Posterior cingulate gyrus (tissue), 11 donors: ENCODE results near the gene ESRRG.
"Not testable (repeated sequence)": the region's sequence is repeated elsewhere in the genome, so short reads cannot be mapped to it uniquely, and the experiment has no call there.

Source experiments
- DNase-seq, 10 donors: peaks; one replicate each; pipeline versions ENCODE4 v3.0.0 to v3.0.0-alpha.2; 2020 to 2021; ENCODE audit warnings: mixed read lengths in 3 of 10
- intact Hi-C: fragments of 100-400 bp; cut with DNase I; formaldehyde crosslinking; loops from one replicate; pipeline ENCODE4 v1.15.1; 2023

The ESRRG gene

DNA sequence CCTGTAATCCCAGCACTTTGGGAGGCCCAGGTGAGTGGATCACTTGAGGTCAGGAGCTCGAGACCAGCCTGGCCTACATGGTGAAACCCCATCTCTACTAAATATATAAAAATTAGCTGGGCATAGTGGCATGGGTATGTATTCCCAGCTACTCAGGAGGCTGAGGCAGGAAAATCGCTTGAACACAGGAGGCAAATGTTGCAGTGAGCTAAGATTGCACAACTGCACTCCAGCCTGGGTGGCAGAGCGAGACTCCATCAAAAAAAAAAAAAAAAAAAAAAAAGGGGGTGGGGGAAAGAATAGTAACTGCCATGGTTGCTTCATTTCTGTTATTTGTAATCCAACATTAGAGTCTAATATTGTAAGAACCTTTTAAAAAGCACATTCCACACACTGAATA, 193.4 kb downstream of the ESRRG start:
- intact Hi-C loops: not testable (repeated sequence)

DNA sequence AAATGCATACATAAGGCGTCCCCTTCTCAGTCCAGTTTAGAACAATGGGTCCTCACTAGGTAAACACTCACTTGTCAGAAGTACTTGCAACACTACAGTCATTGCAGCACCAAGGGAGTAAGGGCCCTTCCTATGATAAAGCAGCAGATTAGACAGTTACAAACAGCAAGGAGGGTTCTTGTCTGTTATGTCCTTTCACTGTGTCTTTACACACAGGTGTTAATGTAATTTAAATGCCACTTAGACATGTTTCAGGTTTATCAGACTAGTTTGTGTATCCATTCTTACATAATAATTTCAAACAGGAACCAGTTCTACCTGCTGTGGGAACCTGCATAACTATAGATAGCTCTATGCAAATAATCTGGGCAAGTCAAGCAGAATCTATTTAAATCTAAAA, 194.4 kb downstream of the ESRRG start:
- intact Hi-C loops: no loop called here
- DNase-seq: no peak

More for the DNA sequence above, 193.4 kb downstream of the ESRRG start:
- not testable (repeated sequence) for DNase-seq

DNA sequence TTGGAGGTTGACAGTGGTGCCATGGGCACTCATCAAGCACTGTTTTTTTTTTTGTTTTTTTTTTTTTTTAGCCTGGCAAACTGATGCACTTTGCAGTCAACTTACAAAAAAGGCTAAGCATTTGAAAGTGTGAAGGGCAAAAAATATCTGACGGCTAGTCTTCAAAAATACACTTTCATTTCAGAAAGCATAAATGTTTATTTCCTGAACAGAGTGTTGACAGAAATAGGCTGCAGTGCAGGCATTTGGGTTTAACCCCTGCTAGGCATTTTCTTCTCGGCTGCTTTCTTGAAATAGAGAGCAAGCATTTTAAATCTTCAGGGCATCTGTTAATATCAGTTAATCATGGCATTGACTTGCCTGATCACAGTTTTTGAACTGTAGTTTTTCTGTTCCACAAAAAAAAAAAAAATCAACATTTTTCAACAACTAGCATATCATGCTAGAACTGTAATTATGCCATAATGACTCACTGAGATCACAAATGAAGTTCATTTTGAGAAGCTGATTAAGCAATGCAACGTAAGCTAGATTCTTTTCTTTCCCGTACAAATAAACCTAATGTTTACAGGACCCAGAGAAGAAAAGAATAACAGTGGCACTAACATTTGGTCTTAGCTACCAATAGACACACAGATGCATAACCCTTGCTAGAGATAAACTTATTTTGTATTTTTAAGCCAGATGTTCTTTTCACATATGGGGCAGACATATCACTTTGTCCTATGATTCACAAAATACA, 199.6 kb downstream of the ESRRG start:
- intact Hi-C loops: no loop called here
- no peak for DNase-seq

DNA sequence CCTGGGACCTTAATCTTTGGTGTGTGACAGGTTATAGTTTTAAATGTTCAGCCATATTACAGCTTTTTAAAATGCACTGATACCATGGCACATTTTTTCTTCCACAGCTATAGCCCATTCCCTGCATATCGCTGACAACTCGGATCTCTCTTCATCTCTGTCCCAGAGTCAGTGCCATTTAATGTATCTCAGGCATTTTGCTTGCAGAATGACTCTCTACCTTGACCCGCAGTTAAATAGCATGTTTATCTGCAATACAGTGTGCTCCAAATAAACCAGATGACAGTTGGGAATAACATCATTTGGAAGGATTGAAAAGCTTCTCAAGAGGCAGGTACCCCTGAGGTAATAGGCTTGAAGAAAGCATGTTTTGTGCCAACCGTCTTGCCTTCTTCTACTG, 200.2 kb downstream of the ESRRG start:
- intact Hi-C loops: no loop called here

DNA sequence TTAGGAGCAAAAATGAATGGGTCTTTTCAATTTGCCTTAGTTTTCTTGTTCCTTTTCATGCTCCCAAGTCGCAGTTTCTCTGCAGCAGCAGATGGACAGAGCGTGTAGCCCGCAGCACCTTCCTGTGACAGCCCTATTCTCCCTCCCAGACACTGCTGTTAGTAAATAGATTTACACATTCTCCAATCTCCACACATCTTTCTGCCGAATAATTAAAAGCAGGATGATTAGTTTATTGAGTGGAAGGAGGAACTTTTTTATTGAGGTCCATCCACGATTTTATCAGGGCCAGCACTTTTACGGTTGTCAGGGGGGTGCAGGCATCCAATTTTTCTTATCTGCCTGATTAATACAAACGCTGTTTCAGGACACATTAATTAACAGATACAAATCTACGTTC, 201.8 kb downstream of the ESRRG start:
- intact Hi-C loops: no loop called here
- DNase-seq: no peak

More for the DNA sequence above, 200.2 kb downstream of the ESRRG start:
- no peak for DNase-seq

DNA sequence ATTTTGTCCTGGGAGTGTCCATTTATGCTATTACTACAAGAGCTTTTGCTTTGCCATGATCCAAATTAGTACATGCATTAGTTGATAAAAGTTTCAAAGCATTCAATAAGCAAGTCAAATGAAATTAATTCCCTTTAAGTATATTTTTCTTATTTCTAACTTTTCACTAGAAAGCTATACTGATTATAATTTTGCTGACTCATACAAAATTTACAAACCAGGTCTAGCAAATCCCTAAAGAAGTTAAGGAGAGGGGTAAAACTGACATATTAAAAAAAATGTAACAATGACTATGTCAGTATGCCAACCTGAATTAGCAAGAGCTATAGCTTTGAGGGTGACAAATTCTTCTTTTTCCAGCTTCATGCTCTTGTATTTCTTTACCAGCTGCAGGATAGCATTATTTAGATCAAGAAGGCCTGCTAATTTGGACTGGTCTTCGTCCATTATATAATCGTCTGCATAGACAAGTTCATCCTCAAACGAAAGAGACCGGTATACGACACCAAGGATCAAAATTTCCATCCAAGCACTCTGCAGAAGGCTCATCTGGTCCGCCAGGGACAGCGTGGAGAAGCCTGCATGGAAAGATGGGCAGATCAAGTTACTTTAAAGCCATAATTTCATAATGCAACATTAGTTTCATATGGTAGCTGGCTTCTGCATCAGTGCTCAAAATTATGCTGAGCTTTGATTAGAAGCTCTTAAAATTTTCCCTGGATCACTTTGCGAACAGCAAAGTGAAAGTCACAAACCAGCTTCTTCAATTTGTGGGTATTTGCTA, 204.2 kb downstream of the ESRRG start:
- intact Hi-C loops: no loop called here

DNA sequence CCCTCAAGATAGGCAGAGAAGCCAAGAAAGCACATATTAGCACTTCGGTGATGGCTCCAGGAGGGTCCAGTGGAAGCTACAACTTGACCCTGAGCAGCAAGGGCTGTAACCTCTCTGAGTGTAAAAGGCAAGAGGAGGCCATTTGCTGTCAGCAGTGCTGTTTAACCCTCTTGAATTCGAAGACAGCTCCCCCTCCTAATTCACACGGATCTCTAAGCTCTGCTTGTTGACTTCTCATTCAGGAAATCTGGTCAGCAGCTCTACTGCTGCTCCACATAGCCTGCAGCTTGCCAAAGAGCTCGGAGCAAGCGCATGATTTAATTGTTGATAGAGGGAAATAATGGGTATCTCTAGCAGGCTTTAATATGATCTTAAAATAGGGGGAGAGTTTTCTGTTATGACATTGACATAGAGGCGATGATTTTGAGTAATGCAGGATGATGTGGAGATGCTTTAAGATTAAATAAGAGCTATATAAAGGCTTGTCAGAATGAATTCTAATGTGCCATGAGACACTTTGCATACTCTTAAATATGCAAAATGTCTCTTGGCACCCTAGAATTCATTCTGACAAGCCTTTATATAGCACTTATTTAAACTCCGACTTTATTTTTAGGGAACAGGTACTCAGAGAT, 220.6 kb downstream of the ESRRG start:
- no peak for DNase-seq
- intact Hi-C loops: no loop called here

More for the DNA sequence above, 204.2 kb downstream of the ESRRG start:
- no peak for DNase-seq

DNA sequence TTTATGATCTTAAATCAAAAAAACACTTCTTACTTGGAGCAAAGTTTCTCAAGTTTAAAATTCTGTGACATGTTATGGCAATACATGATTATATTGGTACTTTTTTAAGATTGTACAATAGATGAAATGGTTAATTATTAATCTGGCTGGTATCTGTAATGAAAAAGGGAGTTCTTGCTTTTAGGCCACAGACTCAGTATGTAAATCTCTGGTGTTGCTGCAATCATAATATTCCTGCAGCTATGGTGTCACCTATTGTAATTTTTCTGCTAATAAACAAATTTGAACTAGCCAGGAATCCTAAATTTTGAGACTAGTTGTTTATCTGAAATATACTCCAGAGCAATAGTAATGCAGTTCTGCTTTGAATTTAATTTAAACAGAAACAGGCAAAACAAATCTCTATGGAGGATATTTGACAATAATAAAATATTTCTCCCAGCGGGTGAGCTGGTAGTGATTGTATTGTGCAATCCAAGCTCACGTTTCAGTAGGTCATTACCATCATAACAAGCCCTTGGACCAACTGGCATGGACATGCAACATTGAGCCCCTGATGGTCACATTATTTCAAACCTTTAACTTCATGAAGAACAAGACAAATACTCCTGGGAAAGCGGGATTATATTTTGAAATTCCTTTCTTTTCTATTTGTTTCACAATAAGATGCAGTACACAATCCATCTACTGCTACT, 222.8 kb downstream of the ESRRG start:
- no peak for DNase-seq
- intact Hi-C loops: no loop called here

DNA sequence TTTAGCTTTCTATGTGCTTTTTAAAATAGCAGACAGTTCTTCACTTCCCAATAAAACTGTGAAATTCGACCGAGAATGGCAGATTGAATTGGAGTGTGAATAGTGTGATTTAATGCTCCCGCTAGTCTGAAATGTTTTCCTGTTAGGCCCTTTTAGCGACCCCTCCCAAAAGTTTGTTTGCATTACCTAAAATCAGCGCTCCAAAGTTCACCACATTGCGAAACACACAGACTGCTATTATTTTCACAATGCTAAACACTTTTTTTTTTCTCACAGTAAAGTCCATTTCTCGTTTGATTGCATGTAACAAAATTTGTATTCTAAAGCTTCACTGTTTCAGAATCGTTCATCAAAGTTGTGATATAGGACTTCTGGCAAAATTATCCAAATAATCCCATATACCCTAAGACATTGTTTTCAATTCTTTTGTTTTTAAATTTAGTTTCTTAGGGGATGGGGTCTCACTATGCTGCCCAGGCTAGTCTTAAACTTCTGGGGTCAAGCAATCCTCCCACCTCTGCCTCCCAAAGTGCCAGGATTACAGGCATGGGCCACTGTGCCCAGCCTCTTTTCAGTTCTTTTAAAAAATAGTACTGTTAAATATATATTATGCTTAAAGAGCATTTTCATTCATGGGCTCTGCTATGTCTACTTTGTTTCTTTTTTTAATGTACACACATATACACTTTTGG, 223.5 kb downstream of the ESRRG start:
- intact Hi-C loops: no loop called here

DNA sequence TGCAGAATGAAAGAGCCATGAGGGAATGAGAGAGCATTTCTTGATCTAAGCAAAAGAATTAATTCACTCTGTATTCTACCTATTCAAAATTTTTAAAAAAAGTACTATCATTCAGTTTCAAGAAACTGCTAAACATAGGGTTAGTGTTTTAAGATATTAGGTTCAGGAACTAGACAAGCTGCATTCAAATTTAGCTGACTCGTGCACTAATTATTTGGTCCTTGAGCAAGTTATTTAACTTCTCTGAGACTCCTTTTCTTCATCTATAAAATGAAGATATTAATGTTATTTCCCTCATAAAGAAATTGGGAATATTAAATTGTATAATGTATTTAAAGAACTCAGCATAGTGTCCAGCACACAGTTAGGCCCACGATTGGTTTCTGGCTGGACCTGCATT, 225.0 kb downstream of the ESRRG start:
- intact Hi-C loops: no loop called here
- no peak for DNase-seq

More for the DNA sequence above, 223.5 kb downstream of the ESRRG start:
- DNase-seq: no peak

DNA sequence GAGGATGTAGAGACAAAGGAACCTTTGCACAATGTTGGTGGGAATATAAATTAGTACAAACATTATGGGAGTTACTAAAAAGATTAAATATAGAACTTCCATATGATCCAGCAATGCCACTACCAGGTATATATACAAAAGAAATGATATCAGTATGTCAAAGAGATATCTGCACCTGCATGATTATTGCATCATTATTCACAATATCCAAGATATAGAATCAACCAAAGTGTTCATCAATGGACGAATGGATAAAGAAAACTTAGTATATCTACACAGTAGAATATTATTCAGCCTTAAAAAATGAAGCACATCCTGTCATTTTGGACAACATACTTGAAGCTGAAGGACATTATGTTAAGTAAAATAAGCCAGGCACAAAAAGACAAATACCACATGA, 238.2 kb downstream of the ESRRG start:
- DNase-seq: no peak
- intact Hi-C loops: no loop called here

DNA sequence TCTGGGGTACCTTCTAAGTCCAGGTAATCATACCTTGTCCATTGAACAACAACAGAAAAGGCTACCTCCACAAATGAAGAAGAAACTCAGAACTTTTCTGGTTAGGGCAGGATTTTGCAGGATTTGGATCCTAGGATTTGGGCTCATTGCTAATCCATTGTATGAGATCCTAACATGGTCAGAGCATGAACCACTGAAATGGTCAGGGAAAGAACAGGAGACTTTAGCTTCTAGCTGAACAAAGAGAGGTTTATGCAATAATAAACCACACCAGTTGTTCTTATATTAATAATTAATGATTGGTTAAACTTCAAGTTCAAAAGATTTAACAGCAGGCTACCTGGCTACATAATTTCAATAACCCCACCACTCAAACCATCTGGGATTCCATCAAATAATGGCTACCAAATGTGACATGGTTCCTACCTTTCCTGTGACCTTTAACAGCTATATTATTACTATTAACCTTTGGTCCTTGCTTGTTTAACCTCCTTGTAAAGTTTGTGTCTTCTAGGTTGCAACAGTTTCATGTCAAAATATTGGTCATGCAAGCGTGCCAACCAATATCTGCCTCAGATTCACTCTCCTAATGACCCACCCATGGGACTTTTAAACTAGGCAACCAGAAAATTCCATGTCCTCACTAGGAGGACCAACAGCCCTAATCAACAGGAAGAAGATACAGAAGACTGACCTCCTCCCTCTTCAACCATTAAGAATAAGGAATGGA, 239.4 kb downstream of the ESRRG start:
- intact Hi-C loops: no loop called here
- DNase-seq: no peak

DNA sequence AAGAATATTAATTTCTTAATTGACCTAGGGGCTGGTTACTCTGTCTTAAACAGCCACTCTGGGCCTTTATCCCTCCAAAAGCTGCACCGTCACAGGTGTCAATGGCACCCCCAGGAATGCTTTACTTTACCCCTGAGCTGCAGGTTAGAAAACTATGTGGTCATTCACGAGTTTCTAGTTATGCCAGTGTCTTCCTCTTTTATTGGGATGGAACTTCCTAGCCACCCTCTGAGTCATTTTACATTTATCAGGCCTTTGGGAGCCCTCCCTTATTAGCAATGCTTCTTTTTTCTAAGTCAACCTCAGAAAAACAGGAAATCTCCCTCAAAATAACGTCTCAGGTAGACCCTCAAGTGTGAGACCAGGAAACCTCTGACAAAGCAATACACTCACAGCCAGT, 240.6 kb downstream of the ESRRG start:
- intact Hi-C loops: no loop called here

DNA sequence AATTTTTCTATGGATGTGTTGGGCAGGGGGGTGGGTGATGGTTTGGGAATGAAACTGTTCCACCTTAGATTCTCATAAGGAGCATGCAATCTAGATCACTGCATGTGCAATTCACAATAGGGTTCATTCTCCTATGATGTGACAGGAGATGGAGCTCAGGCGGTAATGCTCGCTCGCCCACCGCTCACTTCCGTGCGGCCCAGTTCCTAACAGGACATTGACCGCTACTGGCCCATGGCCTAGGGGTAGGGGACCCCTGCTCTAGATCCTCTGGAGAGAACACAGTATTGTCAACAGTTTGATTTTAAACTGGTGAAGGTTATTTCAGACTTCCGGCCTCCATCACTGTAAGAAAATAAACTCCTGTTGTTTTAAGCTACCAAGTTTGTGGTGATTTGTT, 245.0 kb downstream of the ESRRG start:
- intact Hi-C loops: no loop called here
- peak in 1 of 10 donors; percentile 67 for DNase-seq

More for the DNA sequence above, 240.6 kb downstream of the ESRRG start:
- no peak for DNase-seq

DNA sequence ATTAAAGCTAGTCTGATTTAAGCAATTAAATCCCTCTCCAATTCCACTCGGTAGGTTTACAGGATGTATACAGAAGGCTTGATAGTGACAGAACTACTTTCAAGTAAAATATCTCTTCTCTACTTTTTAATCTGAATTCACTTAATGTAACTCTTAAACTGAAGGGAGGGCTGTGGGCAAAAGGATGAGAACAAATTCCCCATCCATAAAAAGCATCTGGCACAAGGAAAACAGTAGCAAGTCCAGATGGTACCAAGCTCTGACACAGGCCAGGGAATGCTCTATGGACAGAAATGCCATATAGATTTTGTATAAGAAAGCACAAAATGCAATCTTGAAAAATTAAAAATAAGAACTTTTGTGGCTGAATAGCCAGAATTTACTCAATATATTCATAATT, 246.9 kb downstream of the ESRRG start:
- intact Hi-C loops: no loop called here
- no peak for DNase-seq

DNA sequence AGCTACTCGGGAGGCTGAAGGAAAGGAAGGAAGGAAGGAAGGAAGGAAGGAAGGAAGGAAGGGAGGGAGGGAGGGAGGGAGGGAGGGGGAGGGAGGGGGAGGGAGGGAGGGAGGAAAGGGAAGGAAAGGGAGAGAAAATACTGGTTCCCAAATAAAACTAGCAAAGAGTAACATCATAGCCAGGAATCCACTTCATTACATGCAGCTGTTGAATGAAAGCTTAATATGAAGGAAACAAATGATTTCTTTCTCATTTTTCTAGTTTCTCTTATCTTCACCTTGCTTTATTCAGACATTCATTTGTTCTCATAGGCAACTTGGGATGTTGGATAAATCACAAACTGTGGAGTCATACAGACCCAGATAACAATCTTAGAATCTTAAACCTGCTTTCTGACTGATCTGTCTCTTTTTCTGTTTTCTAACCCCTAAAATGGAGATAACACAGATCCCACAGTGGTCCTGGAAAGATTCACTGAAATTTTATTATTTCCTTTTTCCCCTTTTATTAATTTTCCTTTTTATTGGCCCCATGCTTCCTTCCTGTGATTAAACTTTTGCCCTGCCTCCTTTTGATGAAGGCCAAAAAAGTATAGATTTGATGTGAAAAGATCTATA, 247.5 kb downstream of the ESRRG start:
- DNase-seq: no peak
- intact Hi-C loops: loop anchor here (1.0 kb wide), 1 partner anchor 19 kb away; no protein-coding TSS in a partner anchor

DNA sequence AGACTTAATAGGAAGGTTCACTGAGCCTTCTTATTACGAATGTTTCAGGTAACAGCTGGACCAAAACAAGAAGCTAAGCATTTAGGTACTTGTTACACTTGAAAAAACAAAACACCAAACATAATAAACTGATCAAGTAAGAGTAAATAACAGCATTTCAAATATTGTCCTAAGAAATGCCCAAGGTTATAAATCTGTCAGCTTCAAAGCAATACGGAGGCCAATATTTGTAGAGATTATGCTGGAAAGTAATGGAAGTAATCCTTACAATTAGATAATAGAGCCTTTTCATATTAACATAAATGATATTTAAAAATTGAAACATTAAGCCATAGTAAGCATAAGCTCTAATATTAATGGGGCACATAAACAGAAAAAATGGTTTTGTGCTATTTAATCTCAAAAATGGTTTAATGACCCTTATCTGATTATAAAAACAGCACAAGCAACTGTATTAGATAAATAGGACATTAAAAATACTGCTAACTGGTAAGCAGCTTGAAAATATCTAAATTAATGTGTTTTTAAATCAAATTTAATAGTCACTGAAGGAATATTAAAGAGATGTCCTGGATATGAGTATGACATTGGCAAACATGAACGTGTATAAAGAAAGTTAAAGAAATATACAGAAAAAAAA, 256.9 kb downstream of the ESRRG start:
- DNase-seq: no peak
- intact Hi-C loops: no loop called here

DNA sequence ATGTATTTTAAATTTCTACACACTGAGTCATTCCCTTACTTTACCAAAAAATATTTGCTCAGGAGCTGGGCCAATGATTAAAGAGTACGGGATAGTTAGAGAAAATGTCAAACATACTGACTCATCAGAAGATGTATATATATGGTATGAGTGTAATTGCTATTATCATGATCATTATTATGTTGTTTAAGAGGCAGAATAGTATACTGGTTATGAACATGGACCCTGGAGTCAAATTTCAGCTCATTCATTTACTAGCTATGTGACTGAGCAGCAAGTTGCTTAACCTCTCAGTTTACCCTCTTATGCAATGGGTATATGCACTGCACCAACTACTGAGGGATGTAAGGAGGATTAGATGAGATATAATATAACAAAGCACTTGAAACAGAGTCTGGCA, 258.7 kb downstream of the ESRRG start:
- intact Hi-C loops: no loop called here
- no peak for DNase-seq
